SK-N-SH (cell line): Measurements from ENCODE around the gene PLA2G2F. TPM values are rescaled to one million over a fixed set of nuclear protein-coding genes. Genes with fewer than 3 reads are reported as not detected.

Experiments
- CTCF ChIA-PET: fragments of 300-600, 350-600 bp; formaldehyde crosslinking; extraction: SDS; loops from one replicate; lab custom pipeline; 2021; lab: Yijun Ruan, JAX
- POLR2A ChIA-PET: fragments of 350-600 bp; sonication (Branson Sonifier 250); formaldehyde crosslinking; extraction: SDS; loops from one replicate; lab custom pipeline; 2020; ENCODE audit warnings: antibody characterized with exemption, inconsistent platforms; lab: Yijun Ruan, JAX
- DNase-seq: peaks from one replicate; pipeline ENCODE4 v3.0.0; 2012
- H2AFZ ChIP-seq: fragments of 200-600 bp; sonication (generic); 2 replicates; pipeline ENCODE4 v1.8.1; 2016; ENCODE audit warnings: antibody characterized with exemption, mild to moderate bottlenecking, low read depth
- H3F3A ChIP-seq: fragments of 200-600 bp; sonication (generic); replicated peaks from 2 replicates; pipeline ENCODE3; 2016; ENCODE audit warnings: antibody characterized with exemption, mild to moderate bottlenecking; ENCODE audit not compliant: insufficient read depth
- H3K27ac ChIP-seq, 2 experiments: fragments of 200-500 bp in 1 of 2; fragments of 200-600 bp in 1 of 2; sonication (Bioruptor generic) in 1 of 2; sonication (generic), shearing (Covaris generic) in 1 of 2; 2 replicates each; pipeline versions ENCODE4 v1.5.1 to v1.6.1; 2014 to 2016; ENCODE audit warnings: low read depth in 2 of 2, inconsistent platforms in 1 of 2, low read length in 1 of 2, mild to moderate bottlenecking in 1 of 2, mixed read lengths in 1 of 2
- H3K27me3 ChIP-seq: fragments of 200-600 bp; sonication (generic), shearing (Covaris generic); 2 replicates; pipeline ENCODE4 v1.6.1; 2016; ENCODE audit warnings: mixed run types; ENCODE audit not compliant: insufficient read depth
- H3K36me3 ChIP-seq, 2 experiments: fragments of 200-500 bp in 1 of 2; fragments of 200-600 bp in 1 of 2; sonication (Bioruptor generic) in 1 of 2; sonication (generic) in 1 of 2; replicated peaks in 1 of 2; 2 replicates each; pipeline versions ENCODE3 to v1.5.1; 2014 to 2016; ENCODE audit warnings: low read length in 1 of 2, mild to moderate bottlenecking in 1 of 2; ENCODE audit not compliant: insufficient read depth in 2 of 2, control insufficient read depth in 1 of 2
- H3K4me1 ChIP-seq, 2 experiments: fragments of 200-500 bp in 1 of 2; fragments of 200-600 bp in 1 of 2; sonication (Bioruptor generic) in 1 of 2; sonication (generic), shearing (Covaris generic) in 1 of 2; 2 replicates each; pipeline versions ENCODE4 v1.5.1 to v1.6.1; 2014 to 2016; ENCODE audit warnings: low read depth in 1 of 2, low read length in 1 of 2, mixed run types in 1 of 2; ENCODE audit not compliant: insufficient read depth in 2 of 2, control insufficient read depth in 1 of 2
- H3K4me2 ChIP-seq: fragments of 200-600 bp; sonication (generic), shearing (Covaris generic); 2 replicates; pipeline ENCODE4 v1.6.1; 2017; ENCODE audit warnings: mixed run types
- H3K4me3 ChIP-seq, 2 experiments: fragments of 200-500 bp in 1 of 2; fragments of 200-600 bp in 1 of 2; sonication (Bioruptor generic) in 1 of 2; sonication (generic), shearing (Covaris generic) in 1 of 2; 2 replicates each; pipeline versions ENCODE4 v1.5.1 to v1.8.1; 2014 to 2016; ENCODE audit warnings: low read depth in 2 of 2, inconsistent platforms in 1 of 2, low read length in 1 of 2, mild to moderate bottlenecking in 1 of 2, mixed read lengths in 1 of 2, moderate library complexity in 1 of 2
- H3K79me2 ChIP-seq: fragments of 200-600 bp; sonication (generic); 2 replicates; pipeline ENCODE4 v1.8.1; 2017; ENCODE audit warnings: mild to moderate bottlenecking; ENCODE audit not compliant: insufficient read depth
- H3K9ac ChIP-seq: fragments of 200-600 bp; sonication (generic); 2 replicates; pipeline ENCODE4 v1.6.1; 2017; ENCODE audit warnings: mixed run types
- H3K9me2 ChIP-seq: fragments of 200-600 bp; sonication (generic); 2 replicates; pipeline ENCODE4 v1.6.1; 2017; ENCODE audit warnings: mixed run types
- H3K9me3 ChIP-seq: fragments of 200-600 bp; sonication (generic); 2 replicates; pipeline ENCODE4 v1.6.1; 2017; ENCODE audit warnings: mixed run types, mild to moderate bottlenecking, moderate library complexity
- H4K20me1 ChIP-seq: fragments of 200-600 bp; sonication (generic); 2 replicates; pipeline ENCODE4 v1.6.1; 2017; ENCODE audit warnings: mild to moderate bottlenecking, mixed run types; ENCODE audit not compliant: insufficient read depth
- ELF1 ChIP-seq: IDR thresholded peaks from 2 replicates; pipeline ENCODE4 v1.4.0; 2012
- EZH2phosphoT487 ChIP-seq: fragments of 200-600 bp; sonication (generic); IDR thresholded peaks from 2 replicates; pipeline ENCODE4 v1.6.1; 2017; ENCODE audit warnings: low read depth, mixed run types, mild to moderate bottlenecking, antibody characterized with exemption, moderate library complexity, borderline replicate concordance
- FOSL2 ChIP-seq: IDR thresholded peaks from 2 replicates; pipeline ENCODE4 v1.4.0; 2012; ENCODE audit warnings: low read depth, mild to moderate bottlenecking, moderate library complexity, borderline replicate concordance
- FOXJ3 ChIP-seq: sonication (generic); formaldehyde crosslinking; IDR thresholded peaks from 2 replicates; pipeline ENCODE4 v1.5.1; 2020; ENCODE audit warnings: mild to moderate bottlenecking, missing genetic modification reagents
- GABPA ChIP-seq: IDR thresholded peaks from 2 replicates; pipeline ENCODE4 v1.4.0; 2012; ENCODE audit warnings: low read depth, mild to moderate bottlenecking
- IRF3 ChIP-seq: fragments of 150-350 bp; IDR thresholded peaks from 2 replicates; pipeline ENCODE4 v1.6.1; 2016; ENCODE audit warnings: mild to moderate bottlenecking, low read depth, low read length
- MEF2A ChIP-seq: IDR thresholded peaks from 2 replicates; pipeline ENCODE4 v1.4.0; 2012; ENCODE audit warnings: low read depth, borderline replicate concordance
- MXI1 ChIP-seq: IDR thresholded peaks from 2 replicates; pipeline ENCODE4 v1.6.1; 2012; ENCODE audit warnings: mild to moderate bottlenecking, low read depth, low read length, improper control_type of control experiment
- NFIC ChIP-seq: IDR thresholded peaks from 2 replicates; pipeline ENCODE4 v1.4.0; 2012; ENCODE audit warnings: borderline replicate concordance
- NRF1 ChIP-seq: IDR thresholded peaks from 2 replicates; pipeline ENCODE4 v1.6.1; 2012; ENCODE audit warnings: low read depth, mild to moderate bottlenecking, low read length
- PBX3 ChIP-seq: IDR thresholded peaks from 2 replicates; pipeline ENCODE4; 2012
- RCOR1 ChIP-seq: fragments of 150-350 bp; IDR thresholded peaks from 2 replicates; pipeline ENCODE4 v1.6.1; 2017; ENCODE audit warnings: antibody characterized with exemption, low read length
- TAF1 ChIP-seq: IDR thresholded peaks from 2 replicates; pipeline ENCODE4 v1.6.1; 2012; ENCODE audit warnings: low read depth, mild to moderate bottlenecking, low read length, moderate library complexity, borderline replicate concordance
- TCF12 ChIP-seq: IDR thresholded peaks from 2 replicates; pipeline ENCODE4 v1.4.0; 2012
- TEAD4 ChIP-seq: IDR thresholded peaks from 2 replicates; pipeline ENCODE4 v1.4.0; 2012; ENCODE audit warnings: mild to moderate bottlenecking, borderline replicate concordance; ENCODE audit not compliant: insufficient read depth
- WGBS: methylation state at CpG from one replicate; pipeline ENCODE4 v1.1.6; 2017; ENCODE audit warnings: low lambda C conversion rate; 5-methylcytosine and 5-hydroxymethylcytosine counted together
- polyA plus RNA-seq, 3 experiments: library from polyadenylated mRNA; depleted of rRNA; stranded (reverse); fragments of >200 nt; gene quantifications; 2 replicates each; pipeline ENCODE4 v1.2.3, GENCODE V29; 2012
- TF ChIP-seq, protein P1 (sequence below): fragments of 150-350 bp; IDR thresholded peaks from 2 replicates; pipeline ENCODE4 v1.6.1; 2017; ENCODE audit warnings: antibody characterized with exemption, low read length, low read depth, borderline replicate concordance

PLA2G2F gene
- polyA plus RNA-seq, 1 of the 3 experiments (the other 2 are of a cell fraction), result not detected

DNA sequence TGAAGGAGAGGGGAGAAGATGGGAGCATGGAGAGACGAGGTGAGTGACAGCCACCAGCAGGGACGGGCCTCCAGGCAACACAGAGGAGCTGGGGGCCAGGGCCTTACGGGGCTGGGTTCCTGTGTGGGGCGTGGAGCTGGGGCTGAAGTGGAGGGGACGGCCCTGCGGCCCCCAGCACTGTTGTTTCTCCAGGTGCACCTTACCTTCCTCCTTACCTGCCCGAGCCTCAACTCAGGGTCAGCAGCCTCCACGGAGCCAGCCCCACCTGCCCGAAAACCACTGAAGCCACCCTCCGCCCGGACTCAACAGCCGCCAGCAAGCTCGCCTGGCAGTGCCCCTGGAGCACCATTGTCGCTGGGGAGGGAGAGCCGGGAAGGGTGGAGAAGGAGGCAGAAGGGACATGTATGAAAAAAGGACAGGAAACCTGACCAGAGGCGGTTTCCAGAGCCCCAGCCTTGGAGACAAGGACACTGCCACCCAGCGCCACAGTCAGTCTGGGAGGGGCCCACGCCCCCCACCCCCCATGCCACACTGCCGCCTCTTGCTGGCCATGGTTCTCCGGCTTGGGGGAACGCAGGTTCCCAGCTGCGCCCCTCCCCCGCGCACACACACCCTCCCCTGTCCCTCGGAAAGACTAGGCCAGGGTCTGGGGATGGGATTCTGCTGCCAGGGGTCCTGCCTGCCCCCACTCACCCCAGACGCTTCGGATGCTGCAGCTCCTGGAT lies 10.6 kb downstream of the PLA2G2F start:
- Histone ChIP-seq H3K27me3 (no peaks in the 10 kb centered on the region; the same call in 1 of the 2 replicates), H3K4me2 (no peak overlapping the region), H3K79me2 (no peaks in the 10 kb centered on the region), H3F3A (no peaks in the 10 kb centered on the region), H3K9me2 (no peaks in the 10 kb centered on the region), H3K4me3 (no peak overlapping the region), H4K20me1 (no peaks in the 10 kb centered on the region), H3K9me3 (no peaks in the 10 kb centered on the region), H3K9ac (no peak overlapping the region), H3K36me3 (no peaks in the 10 kb centered on the region), H3K4me1 (peaks cover 0 to 5% of the 10 kb centered on the region in 2 experiments; a peak in 1 of 4 replicates), H3K27ac (no peak overlapping the region), H2AFZ (no peak overlapping the region)
- 80% methylated on average over 22 of the region's 27 CpGs for WGBS
- CTCF ChIA-PET, result interaction anchor here (8.5 to 17.8 kb wide), 2 partner anchors 175 to 234 kb away, joined by 103 to 243 read pairs; partner anchors contain the start of gene PLA2G2E
- TF ChIP-seq ELF1 (no peak), MXI1 (no peak), GABPA (no peak), NRF1 (no peak), MEF2A (no peak), NFIC (no peak), FOXJ3 (CRISPR knock-in tag) (no peak), TCF12 (no peak), TAF1 (no peak), IRF3 (no peak), FOSL2 (no peak), EZH2phosphoT487 (no peak), TEAD4 (no peak), PBX3 (no peak), RCOR1 (no peak)
- TF ChIP-seq, protein P1, sequence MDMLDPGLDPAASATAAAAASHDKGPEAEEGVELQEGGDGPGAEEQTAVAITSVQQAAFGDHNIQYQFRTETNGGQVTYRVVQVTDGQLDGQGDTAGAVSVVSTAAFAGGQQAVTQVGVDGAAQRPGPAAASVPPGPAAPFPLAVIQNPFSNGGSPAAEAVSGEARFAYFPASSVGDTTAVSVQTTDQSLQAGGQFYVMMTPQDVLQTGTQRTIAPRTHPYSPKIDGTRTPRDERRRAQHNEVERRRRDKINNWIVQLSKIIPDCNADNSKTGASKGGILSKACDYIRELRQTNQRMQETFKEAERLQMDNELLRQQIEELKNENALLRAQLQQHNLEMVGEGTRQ, result no peak
- POLR2A ChIA-PET, result no interaction called here
- DNase-seq, result no peak
